ENCODE data around the gene SF3B1. TPM values are rescaled to one million over a fixed set of nuclear protein-coding genes. Genes with fewer than 3 reads are reported as not detected.

SF3B1 gene
- total RNA-seq, 1 donor from 2014 or later = 253 TPM

DNA sequence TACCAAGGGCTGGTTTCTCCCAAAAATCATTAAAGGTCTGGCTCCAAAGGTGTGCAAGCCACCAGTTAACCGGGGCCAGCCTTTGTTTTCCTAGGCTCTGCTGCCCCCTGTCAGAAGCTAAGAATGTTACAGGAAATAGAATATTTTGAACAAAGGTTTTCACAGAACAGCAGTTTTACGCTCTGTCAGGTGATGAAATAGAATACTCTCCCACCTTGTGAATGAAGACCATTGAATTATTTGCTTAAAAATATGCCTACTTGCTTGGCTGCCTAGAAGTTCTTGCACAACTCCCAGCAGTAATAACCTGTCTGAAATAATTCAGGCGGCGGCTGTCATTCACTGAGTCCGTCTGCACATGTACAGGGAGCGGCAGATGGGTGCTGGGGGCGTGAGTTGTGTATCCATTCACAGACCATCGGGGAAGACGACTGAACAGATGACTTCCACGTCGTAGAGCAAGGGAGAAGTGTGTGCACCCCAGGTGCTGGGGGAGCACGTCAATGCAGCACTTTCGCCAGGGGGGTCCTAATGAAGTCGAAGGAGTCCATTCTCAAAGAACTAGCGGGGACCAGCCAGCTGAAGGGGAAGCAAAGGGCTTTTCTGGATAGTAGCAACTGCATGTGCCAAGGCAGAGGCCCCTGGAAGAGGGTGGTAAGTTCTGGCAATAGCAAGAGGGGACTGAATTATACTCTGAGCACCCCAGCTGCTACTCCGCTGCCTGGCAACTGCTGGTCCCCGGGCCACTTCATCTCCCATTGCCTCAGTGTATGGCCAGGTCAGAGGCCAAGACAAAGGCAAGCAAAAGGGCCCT, 56.1 kb downstream of the SF3B1 start:
- Histone ChIP-seq H2AFZ (ENCODE audit: low read depth, low read length) (peak overlapping the region; percentile 69), H3K27me3 (ENCODE audit: insufficient read depth, low read length) (no peaks in the 10 kb centered on the region), H3K4me2 (ENCODE audit: low read length) (peak overlapping the region; percentile 77), H3K9me3 (ENCODE audit: insufficient read depth, low read depth, low read length) (no peaks in the 10 kb centered on the region), H3K79me2 (ENCODE audit: insufficient read depth, low read length) (no peaks in the 10 kb centered on the region), H3K36me3 (ENCODE audit: insufficient read depth, low read length) (no peaks in the 10 kb centered on the region), H3K9ac (ENCODE audit: low read length) (no peak overlapping the region), H3K4me1 (ENCODE audit: insufficient read depth, low read length) (peaks cover 8% of the 10 kb centered on the region), H4K20me1 (ENCODE audit: insufficient read depth, low read length) (no peaks in the 10 kb centered on the region), H3K4me3 (ENCODE audit: insufficient read depth, low read depth, low read length) (peak overlapping the region; percentile 29), H3K27ac (ENCODE audit: low read depth, low read length) (no peak overlapping the region)
- no peak for TF ChIP-seq EZH2 (IDR thresholded peaks at IDR 0.05; ENCODE audit: insufficient read depth, low read length)
- TF ChIP-seq, protein P1, sequence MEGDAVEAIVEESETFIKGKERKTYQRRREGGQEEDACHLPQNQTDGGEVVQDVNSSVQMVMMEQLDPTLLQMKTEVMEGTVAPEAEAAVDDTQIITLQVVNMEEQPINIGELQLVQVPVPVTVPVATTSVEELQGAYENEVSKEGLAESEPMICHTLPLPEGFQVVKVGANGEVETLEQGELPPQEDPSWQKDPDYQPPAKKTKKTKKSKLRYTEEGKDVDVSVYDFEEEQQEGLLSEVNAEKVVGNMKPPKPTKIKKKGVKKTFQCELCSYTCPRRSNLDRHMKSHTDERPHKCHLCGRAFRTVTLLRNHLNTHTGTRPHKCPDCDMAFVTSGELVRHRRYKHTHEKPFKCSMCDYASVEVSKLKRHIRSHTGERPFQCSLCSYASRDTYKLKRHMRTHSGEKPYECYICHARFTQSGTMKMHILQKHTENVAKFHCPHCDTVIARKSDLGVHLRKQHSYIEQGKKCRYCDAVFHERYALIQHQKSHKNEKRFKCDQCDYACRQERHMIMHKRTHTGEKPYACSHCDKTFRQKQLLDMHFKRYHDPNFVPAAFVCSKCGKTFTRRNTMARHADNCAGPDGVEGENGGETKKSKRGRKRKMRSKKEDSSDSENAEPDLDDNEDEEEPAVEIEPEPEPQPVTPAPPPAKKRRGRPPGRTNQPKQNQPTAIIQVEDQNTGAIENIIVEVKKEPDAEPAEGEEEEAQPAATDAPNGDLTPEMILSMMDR (IDR thresholded peaks at IDR 0.05; ENCODE audit: insufficient read depth, low read depth, low read length) = peak; percentile 77
- Mint-ChIP-seq H3K4me3 (ENCODE audit: unreplicated experiment) (no peak overlapping the region), H3K36me3 (ENCODE audit: low read depth, unreplicated experiment) (no peaks in the 10 kb centered on the region), H3K27me3 (ENCODE audit: low read depth, unreplicated experiment) (peaks cover 3% of the 10 kb centered on the region), H3K4me1 (ENCODE audit: low read depth, unreplicated experiment) (peaks cover 12% of the 10 kb centered on the region), H3K9me3 (ENCODE audit: unreplicated experiment) (peaks cover 2% of the 10 kb centered on the region), H3K27ac (ENCODE audit: unreplicated experiment) (no peak overlapping the region)
- peak; percentile 18 for DNase-seq (ENCODE audit: low read depth)
- FAIRE-seq = no peak

DNA sequence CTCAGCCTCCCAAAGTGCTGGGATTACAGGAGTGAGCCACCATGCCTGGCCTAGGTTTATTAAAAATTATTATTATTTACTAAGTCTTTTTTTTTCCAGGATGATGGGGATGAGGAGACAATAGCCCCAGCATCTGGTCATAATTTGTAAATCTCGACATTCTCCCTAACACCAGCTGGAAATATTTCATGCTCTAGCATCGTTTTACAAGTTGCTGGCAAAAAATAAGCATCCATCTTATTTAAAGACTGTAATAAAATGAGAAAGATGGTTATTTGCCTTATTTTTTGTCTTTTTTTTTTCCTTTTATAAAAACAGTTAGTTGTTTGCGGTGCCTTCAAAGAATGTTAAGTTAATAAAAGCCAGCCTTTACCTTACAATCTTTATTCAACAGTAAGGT, 56.7 kb downstream of the SF3B1 start:
- Mint-ChIP-seq H3K27ac (ENCODE audit: unreplicated experiment) (no peak overlapping the region), H3K4me3 (ENCODE audit: unreplicated experiment) (no peak overlapping the region)
- TF ChIP-seq EZH2 (IDR thresholded peaks at IDR 0.05; ENCODE audit: insufficient read depth, low read length) = no peak
- TF ChIP-seq, protein P1 (IDR thresholded peaks at IDR 0.05; ENCODE audit: insufficient read depth, low read depth, low read length) = no peak

DNA sequence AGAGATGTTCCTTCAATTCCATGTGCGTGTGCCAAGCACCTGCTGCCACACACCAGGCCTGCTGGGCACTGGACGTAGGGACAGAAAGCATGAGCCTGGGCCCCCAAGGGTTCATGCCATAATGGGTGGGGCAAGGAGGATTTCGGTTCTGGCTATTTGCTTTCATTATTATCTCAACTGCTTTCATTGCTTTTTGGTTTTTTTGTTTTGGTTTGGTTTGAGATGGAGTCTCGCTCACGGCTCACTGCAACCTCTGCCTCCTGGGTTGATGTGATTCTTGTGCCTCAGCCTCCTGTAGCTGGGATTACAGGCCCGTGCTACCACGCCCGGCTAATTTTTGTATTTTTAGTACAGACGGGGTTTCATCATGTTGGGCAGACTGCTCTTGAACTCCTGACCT, 57.2 kb downstream of the SF3B1 start:
- no peak overlapping the region for H3K4me3 ChIP-seq (ENCODE audit: insufficient read depth, low read depth, low read length)
- DNase-seq (ENCODE audit: low read depth) = no peak
- no peak overlapping the region for H3K9ac ChIP-seq (ENCODE audit: low read length)
- no peaks in the 10 kb centered on the region for H4K20me1 ChIP-seq (ENCODE audit: insufficient read depth, low read length)
- Mint-ChIP-seq H3K4me3 (ENCODE audit: unreplicated experiment) (no peak overlapping the region), H3K36me3 (ENCODE audit: low read depth, unreplicated experiment) (no peaks in the 10 kb centered on the region), H3K9me3 (ENCODE audit: unreplicated experiment) (no peaks in the 10 kb centered on the region), H3K27me3 (ENCODE audit: low read depth, unreplicated experiment) (peaks cover 3% of the 10 kb centered on the region), H3K4me1 (ENCODE audit: low read depth, unreplicated experiment) (peaks cover 12% of the 10 kb centered on the region), H3K27ac (ENCODE audit: unreplicated experiment) (no peak overlapping the region)
- no peak overlapping the region for H3K27ac ChIP-seq (ENCODE audit: low read depth, low read length)
- H3K79me2 ChIP-seq (ENCODE audit: insufficient read depth, low read length) = no peaks in the 10 kb centered on the region
- H3K36me3 ChIP-seq (ENCODE audit: insufficient read depth, low read length) = no peaks in the 10 kb centered on the region
- H3K4me2 ChIP-seq (ENCODE audit: low read length) = no peak overlapping the region
- FAIRE-seq = no peak
- peaks cover 8% of the 10 kb centered on the region for H3K4me1 ChIP-seq (ENCODE audit: insufficient read depth, low read length)
- no peak overlapping the region for H2AFZ ChIP-seq (ENCODE audit: low read depth, low read length)
- TF ChIP-seq EZH2 (IDR thresholded peaks at IDR 0.05; ENCODE audit: insufficient read depth, low read length) = no peak
- TF ChIP-seq, protein P1 (IDR thresholded peaks at IDR 0.05; ENCODE audit: insufficient read depth, low read depth, low read length) = no peak
- H3K9me3 ChIP-seq (ENCODE audit: insufficient read depth, low read depth, low read length) = no peaks in the 10 kb centered on the region
- no peaks in the 10 kb centered on the region for H3K27me3 ChIP-seq (ENCODE audit: insufficient read depth, low read length)

More for the DNA sequence above, 56.7 kb downstream of the SF3B1 start:
- Mint-ChIP-seq H3K27me3 (ENCODE audit: low read depth, unreplicated experiment) (peaks cover 3% of the 10 kb centered on the region), H3K4me1 (ENCODE audit: low read depth, unreplicated experiment) (peaks cover 12% of the 10 kb centered on the region), H3K36me3 (ENCODE audit: low read depth, unreplicated experiment) (no peaks in the 10 kb centered on the region), H3K9me3 (ENCODE audit: unreplicated experiment) (no peaks in the 10 kb centered on the region)
- FAIRE-seq (no peak), DNase-seq (ENCODE audit: low read depth) (no peak)
- Histone ChIP-seq H3K9me3 (ENCODE audit: insufficient read depth, low read depth, low read length) (no peaks in the 10 kb centered on the region), H3K27me3 (ENCODE audit: insufficient read depth, low read length) (no peaks in the 10 kb centered on the region), H4K20me1 (ENCODE audit: insufficient read depth, low read length) (no peaks in the 10 kb centered on the region), H3K4me3 (ENCODE audit: insufficient read depth, low read depth, low read length) (no peak overlapping the region), H2AFZ (ENCODE audit: low read depth, low read length) (no peak overlapping the region), H3K4me2 (ENCODE audit: low read length) (no peak overlapping the region), H3K4me1 (ENCODE audit: insufficient read depth, low read length) (peaks cover 8% of the 10 kb centered on the region), H3K27ac (ENCODE audit: low read depth, low read length) (no peak overlapping the region), H3K9ac (ENCODE audit: low read length) (no peak overlapping the region), H3K36me3 (ENCODE audit: insufficient read depth, low read length) (no peaks in the 10 kb centered on the region), H3K79me2 (ENCODE audit: insufficient read depth, low read length) (no peaks in the 10 kb centered on the region)

All from astrocyte (in vitro differentiated cells and primary cell).